GM10847 (cell line): ENCODE measurements around the gene FOXK2.

Experiments
- POLR2A ChIP-seq: IDR thresholded peaks from 2 replicates; pipeline ENCODE4 v1.6.1; 2011; ENCODE audit not compliant: insufficient read length; ENCODE audit errors: extremely low read depth

FOXK2 gene

DNA sequence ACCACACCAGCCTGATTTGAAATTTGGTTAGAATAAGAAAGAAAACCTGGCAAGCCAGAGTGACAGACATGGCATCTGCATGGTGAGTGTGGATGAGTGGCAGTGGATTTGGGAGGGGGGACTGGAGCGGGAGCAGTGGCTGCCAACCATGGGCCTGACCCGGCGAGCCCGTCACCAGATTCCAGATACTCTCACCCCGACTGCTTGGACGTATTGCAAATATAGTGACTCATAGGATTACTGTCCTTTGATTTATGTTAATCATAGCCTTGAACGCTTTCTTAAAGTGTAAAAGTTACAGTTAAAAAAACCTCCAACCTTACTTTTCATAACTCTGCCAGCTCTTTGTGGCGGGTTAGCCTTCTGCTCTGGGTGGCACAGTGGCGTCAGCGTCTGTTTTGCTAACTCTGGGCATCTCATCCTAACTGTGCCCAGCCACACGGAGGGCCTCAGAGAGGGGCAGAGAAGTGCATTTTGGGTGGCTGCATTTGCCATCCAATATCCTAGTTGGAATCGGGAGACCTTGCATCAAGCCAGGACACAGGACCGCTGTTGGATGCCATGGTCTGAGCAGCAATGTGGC is 26.8 kb upstream of the FOXK2 start:
- TF ChIP-seq POLR2A = no peak

DNA sequence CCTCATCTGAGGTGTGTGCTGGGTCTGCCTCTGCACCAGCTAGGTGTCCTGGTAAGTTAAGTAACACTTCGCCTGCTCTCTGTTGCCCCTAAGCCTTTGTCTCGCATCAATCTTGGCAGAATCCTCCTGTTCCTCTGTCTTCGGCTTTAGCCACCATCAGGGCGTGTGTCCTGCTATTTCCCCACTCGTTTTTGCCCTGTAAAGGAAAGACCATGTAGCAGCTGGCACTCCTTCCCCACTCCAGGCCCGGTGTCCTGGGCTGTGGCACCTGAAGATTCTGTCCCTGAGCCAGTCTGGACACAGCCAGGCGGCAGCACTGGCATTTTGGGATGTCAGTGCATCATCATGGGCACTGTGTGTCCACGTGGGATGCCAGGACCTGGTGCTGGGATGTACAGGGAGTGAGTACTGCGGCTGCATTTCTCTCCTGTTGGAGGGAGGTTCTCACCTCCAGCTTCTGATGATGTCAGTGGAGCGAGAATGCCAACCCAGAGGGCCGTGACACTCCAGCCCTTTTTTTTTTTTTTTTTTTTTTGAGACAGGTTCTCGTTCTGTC is 26.2 kb upstream of the FOXK2 start:
- TF ChIP-seq POLR2A = no peak

DNA sequence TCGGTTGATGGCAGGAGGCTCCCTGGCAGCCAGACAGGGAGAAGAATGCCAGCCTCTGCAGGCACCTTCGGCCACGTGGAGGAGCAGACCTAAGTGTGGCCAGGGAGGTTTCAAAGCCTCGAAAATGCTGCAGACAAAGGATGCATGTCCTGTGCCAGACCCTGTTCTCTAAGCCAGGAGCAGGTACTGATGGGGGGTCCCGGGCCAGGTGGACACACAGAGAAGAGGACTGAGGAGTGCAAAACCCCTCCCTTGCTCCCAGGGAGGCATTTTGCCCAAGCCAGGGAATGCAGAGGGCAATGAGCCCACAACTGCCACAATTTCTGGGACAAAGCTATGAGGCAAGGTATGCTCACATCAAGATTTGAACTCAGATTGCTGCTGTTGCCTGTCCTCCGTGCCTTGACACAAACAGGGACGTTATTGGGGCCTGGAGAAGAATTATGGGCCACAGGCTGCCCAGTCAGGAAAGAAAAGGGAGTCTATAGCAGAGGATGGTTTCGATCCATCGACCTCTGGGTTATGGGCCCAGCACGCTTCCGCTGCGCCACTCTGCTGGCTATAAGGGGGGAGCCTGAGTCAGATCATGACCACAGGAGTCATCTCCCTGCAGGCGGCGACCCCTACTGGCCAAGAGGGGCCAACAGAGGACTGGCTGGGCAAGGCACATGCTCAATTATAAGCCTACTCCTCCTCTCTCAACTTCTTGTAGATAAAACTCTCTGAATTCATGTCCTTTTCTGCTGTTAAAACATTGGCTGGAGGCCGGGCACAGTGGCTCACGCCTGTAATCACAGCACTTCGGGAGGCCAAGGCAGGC is 25.1 kb upstream of the FOXK2 start:
- no peak for TF ChIP-seq POLR2A

DNA sequence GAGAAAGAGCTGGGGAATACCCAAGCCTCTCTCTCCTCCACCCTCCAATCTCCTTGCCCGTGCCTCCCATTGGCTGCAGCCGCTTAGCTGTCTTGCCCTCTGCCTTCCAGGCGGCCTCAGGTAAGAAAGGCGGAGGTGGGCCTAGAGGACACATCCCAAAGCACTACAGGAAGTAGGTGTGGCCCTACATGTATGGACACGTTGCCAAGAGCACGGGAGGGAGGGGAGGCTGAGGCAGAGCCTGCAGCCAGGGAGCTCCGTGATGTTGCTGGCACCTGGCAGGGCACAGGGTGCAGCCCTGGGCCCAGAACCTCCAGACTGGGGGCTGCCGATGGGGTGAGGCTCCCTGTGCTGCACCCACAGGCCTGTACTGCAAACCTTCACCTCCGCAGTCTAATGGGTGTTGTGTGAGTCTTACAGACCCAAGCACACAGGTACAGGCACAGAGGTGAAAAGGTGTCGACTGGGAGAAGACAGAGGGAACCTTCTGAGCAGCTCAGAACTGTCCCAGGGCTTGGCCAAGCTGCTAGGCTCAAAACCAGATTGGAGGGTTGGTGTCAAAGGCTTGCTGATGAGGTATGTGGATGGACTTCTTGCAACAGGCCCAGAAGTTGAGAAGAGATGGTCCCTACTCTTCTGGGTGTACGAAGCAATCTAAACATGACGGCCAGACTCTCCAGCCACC is 23.5 kb upstream of the FOXK2 start:
- TF ChIP-seq POLR2A = no peak

DNA sequence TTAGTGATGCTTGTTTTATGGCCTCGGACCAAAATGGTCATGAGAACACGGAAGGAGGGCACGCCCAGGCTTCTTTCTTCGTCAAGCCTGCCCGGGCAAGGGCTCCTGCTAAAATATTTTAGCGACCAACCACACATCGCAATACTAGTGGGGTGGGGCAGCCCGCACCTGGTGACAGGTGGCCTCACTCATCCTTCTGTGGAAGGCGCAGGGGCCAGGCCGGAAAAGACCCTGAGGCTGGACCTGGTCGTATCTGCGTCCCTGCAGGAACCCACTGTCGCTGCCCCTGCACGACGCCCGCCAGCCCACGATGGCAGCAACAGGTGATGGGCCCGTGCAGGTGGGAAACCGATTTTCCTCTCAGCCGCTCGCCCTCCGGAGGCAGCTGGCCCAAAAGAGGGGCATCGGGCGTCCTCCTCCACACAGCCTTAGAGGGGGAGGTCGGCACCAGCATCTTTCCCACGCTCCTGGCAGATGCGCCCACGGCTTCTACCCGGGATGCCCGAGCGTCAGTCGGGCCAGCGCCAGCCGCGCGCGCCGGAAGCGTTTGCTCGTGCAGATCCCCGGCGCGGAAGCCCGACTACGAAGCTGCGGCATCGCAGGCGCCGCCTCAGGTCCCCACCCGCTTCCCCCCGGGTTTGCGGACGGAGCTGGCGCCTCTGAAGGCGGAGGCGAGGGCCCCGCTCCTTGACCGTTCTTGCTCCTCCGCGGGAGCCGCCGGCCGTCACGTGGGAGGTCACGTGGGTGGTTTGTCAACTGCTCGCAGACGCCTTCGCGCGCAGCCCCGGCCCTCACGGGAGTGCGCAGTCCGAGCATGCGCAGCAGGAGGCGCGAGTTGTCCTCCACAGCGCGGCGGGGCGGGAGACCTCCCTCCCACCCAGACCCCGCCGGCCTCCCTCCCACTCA is 22.8 kb upstream of the FOXK2 start:
- peak; percentile 44 for TF ChIP-seq POLR2A

DNA sequence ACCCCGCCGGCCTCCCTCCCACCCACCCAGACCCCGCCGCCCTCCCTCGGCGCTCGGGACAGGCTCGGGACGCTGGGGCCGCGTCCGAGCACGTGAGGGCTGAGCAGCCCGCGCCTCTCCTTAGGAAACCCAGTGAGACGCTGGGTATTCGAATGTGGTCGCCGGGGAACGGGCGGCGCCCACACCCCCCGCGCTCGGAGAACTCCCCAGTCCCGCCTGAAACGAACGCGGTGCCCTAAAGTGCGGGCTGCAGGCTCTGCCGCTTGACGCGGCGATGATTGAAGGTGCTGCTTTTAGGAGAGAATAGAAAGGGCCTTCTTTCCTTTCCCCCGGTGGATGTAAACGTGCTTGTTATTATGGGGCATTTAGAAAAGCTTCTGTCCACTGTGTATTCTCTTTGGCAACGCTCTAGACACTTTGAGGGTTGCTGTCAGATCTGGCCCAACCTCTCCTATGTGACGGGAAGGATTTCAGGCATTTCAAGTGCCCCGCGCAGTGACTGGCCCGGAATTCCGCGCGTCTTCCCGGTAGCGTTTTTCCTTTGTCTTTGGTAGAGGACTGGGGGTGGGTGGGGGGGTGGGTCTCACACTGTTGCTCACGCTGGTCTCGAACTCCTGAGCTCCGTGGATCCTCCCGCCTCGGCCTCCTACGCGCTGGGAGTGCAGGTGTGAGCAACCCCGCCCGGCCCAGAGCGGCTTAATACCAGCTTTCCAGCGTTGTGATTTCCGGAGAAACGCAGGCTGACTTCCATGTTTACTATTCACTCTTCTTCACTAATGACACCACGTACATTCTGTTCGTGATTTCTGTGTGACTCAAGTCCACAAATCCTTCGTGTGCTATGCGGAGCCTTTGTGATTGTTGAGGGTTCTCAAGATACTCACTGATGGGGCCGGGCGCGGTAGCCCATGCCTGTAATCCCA is 21.8 kb upstream of the FOXK2 start:
- TF ChIP-seq POLR2A = no peak

DNA sequence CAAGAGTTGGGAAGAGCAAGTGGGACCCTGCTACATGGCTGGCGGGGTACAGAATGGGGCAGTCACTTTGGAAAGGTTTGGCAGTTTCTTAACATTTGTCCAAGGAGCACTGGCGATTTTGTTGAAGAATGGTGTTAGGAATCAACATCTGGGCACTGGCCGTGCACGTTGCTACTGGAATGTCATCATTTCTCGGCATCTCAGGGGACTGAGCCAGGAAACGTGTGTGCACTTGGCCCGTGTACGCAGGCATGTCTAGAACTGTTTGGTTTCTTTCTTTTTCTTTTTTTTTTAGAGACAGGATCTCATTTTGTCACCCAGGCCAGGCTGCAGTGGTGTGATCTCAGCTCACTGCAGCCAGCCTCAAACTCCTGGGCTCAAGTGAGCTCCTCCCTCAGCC is 17.3 kb upstream of the FOXK2 start:
- TF ChIP-seq POLR2A = no peak

DNA sequence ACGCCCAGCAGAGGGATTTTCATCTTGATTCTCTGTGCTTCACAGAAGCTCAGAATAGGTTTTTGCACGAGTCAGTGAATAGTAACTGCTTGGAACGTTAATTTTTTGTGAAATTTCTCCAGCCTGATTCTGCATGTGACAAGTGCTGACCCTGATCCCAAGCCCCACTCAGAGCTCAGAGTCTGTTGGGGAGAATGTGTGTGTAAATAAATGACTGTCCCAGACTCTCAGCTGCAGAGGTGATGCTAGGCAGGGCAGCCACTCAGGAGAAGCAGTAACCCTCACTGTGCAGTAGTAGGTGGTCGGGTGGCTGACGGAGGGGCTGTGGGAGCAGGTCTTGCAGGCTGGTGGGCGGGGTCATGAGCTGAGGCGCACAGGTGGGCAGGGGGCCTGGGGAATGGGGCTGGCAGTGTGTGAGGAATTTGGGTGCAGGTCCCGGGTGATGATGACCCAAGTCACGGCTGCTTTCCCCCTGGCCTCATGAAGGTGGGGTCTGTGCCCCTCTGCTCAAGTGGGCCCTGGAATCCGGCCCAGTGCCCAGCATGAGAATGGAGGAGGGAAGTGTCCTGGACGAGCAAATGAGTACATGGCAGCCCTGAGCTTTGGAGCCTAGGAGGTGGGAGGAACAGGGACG is 16.3 kb upstream of the FOXK2 start:
- no peak for TF ChIP-seq POLR2A

DNA sequence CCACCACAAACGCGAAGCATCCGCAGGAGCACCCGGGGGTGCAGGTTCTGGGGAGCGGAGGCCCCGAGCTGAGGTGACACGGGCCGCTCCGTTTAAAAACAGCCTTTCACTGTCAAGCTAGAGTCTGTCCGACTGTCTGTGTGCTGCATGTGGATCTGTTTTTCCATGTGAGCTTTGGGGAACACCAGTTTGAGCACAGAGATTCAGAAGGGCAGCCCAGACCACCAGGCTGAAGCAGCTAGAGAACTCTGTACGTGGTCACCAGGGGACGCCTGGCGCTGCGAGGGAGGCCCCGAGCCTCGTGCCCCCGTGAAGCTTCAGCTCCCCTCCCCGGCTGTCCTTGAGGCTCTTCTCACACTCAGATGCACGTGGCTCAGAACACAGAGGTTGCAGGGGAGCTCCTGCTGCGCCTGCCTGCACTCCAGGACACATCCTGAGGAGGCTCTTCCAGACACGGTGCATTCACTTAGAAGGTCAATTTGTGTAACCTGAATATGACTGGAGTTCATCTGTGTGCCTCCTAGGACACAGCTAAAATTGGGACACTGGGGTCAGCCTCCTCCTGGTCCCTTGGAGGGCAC is 15.7 kb upstream of the FOXK2 start:
- no peak for TF ChIP-seq POLR2A

DNA sequence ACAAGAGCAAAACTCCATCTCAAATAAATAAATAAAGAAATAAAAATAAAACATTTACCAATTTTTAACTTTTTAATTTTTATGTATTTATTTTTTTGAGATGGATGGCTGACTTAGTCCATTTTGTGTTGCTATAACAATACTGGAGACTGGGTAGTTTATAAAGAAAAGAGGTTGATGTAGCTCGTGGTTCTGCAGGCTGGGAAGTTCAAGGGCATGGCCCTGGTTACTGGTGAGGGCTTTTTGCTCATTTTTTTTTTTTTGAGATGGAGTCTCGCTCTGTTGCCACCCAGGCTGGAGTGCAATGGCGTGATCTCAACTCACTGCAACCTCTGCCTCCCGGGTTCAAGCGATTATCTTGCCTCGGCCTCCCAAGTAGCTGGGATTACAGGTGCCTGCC is 14.2 kb upstream of the FOXK2 start:
- TF ChIP-seq POLR2A = no peak

DNA sequence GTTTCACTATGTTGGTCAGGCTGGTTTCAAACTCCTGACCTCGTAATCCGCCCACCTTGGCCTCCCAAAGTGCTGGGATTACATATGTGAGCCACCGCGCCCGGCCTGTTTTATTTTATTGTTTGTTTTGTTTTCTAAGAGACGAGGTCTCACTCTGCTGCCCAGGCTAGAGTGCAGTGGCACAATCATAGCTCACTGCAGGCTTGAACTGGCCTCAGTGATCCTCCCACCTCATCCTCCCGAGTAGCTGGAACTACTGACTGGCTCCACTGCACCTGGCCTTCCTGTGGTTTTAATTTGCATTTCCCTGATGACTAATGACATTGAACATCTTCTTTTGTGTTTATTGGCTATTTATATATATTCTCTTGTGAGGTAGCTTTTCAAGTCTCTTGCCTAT is 13.1 kb upstream of the FOXK2 start:
- peak; percentile 21 for TF ChIP-seq POLR2A

DNA sequence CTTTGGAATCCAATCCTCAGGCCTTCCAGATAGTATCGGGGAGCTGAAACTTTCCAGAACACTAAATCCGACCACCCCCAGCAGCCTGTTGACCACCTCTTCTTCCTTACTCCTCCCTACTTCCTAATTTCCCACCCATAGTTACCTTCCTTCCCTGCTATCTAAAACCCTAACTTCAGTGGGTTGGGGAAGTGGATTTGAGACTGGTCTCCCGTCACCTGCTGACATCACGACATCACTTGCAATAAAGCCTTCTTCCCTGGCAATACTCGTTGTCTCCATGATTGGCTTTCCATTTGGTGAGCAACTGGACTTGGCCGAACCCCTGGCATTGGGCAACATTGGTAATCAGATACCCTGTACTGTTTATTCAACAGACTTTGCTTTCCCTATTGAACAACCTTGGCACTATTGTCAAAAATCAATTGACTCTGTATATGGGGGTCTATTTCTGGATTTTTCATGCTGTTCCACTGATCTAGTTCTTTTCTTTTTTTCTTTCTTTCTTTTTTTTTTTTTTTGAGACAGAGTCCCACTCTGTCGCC is 11.8 kb upstream of the FOXK2 start:
- TF ChIP-seq POLR2A = no peak
